ENCODE results near the gene HAND1.

HAND1 gene

DNA sequence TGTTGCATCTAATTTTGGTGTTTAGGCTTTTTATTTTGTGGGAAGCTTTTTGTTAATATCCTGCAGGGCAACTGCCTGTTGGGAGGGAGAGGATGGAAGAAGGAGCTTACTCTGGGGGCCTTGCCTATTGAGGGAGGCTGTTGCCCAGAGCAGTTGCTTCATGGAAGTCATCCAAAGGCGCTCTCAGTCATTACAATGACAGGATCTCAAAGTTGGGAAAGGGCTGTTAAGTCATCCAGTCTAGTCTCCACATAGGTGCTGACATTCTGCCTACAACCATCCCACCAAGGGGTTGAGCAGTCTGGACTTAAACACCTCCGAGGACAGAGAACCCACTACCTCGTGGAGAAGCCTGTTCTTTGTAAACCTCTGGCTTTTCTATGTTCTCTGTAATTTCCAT lies 19.0 kb downstream of the HAND1 start:
- H3K27ac ChIP-seq (ENCODE audit: low read depth, low read length): no peak overlapping the region
- no peaks in the 10 kb centered on the region for H3K79me2 ChIP-seq (ENCODE audit: insufficient read depth, low read length)
- no peaks in the 10 kb centered on the region for H3K36me3 ChIP-seq (ENCODE audit: low read length)
- H4K20me1 ChIP-seq (ENCODE audit: low read depth, low read length): no peaks in the 10 kb centered on the region
- TF ChIP-seq EZH2phosphoT487 (conservative IDR thresholded peaks at IDR 0.05; ENCODE audit: low read length): no peak
- TF ChIP-seq, protein P1, sequence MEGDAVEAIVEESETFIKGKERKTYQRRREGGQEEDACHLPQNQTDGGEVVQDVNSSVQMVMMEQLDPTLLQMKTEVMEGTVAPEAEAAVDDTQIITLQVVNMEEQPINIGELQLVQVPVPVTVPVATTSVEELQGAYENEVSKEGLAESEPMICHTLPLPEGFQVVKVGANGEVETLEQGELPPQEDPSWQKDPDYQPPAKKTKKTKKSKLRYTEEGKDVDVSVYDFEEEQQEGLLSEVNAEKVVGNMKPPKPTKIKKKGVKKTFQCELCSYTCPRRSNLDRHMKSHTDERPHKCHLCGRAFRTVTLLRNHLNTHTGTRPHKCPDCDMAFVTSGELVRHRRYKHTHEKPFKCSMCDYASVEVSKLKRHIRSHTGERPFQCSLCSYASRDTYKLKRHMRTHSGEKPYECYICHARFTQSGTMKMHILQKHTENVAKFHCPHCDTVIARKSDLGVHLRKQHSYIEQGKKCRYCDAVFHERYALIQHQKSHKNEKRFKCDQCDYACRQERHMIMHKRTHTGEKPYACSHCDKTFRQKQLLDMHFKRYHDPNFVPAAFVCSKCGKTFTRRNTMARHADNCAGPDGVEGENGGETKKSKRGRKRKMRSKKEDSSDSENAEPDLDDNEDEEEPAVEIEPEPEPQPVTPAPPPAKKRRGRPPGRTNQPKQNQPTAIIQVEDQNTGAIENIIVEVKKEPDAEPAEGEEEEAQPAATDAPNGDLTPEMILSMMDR (IDR thresholded peaks at IDR 0.05; ENCODE audit: insufficient read depth, low read length, poor library complexity, severe bottlenecking): no peak
- no peak overlapping the region for H3K4me3 ChIP-seq (ENCODE audit: insufficient read depth, low read length, poor library complexity, severe bottlenecking)
- H2AFZ ChIP-seq (ENCODE audit: low read depth, low read length, severe bottlenecking): no peak overlapping the region
- H3K9me2 ChIP-seq (replicated peaks; ENCODE audit: insufficient read depth, low read length): no peaks in the 10 kb centered on the region
- H3F3A ChIP-seq (ENCODE audit: insufficient read depth): no peaks in the 10 kb centered on the region
- no peak overlapping the region for H3K9ac ChIP-seq (ENCODE audit: low read length)
- H3K4me2 ChIP-seq (ENCODE audit: low read depth, low read length, poor library complexity, severe bottlenecking): no peak overlapping the region
- H3K27me3 ChIP-seq (ENCODE audit: low read length): no peaks in the 10 kb centered on the region
- no peaks in the 10 kb centered on the region for H3K9me3 ChIP-seq (ENCODE audit: insufficient read depth, low read length)

DNA sequence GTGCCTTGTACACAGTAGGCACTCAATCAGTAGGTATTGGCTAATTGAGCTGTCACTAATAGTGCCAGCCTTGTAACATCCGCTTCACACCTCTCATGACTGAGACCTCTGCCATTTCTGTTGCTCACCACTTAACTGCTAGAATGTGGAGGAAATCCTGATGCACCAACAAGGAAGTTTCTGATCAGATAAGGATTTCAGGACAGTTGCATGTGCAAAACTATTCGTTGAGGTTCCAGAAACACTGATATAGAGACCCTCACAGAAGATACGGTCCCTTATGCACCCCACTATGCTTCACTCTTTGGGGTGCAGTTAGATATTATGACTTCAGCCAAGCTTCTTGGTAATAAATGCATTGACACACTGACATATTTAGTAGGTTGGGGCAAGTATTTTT lies 21.5 kb downstream of the HAND1 start:
- Histone ChIP-seq H3K36me3 (ENCODE audit: low read length) (no peaks in the 10 kb centered on the region), H3K9me3 (ENCODE audit: insufficient read depth, low read length) (no peaks in the 10 kb centered on the region), H3K27ac (ENCODE audit: low read depth, low read length) (no peak overlapping the region), H3K4me3 (ENCODE audit: insufficient read depth, low read length, poor library complexity, severe bottlenecking) (no peak overlapping the region), H3K9me2 (replicated peaks; ENCODE audit: insufficient read depth, low read length) (no peaks in the 10 kb centered on the region), H4K20me1 (ENCODE audit: low read depth, low read length) (no peaks in the 10 kb centered on the region), H3F3A (ENCODE audit: insufficient read depth) (no peaks in the 10 kb centered on the region), H3K27me3 (ENCODE audit: low read length) (no peaks in the 10 kb centered on the region), H3K4me2 (ENCODE audit: low read depth, low read length, poor library complexity, severe bottlenecking) (no peak overlapping the region), H3K79me2 (ENCODE audit: insufficient read depth, low read length) (no peaks in the 10 kb centered on the region), H3K9ac (ENCODE audit: low read length) (no peak overlapping the region), H2AFZ (ENCODE audit: low read depth, low read length, severe bottlenecking) (no peak overlapping the region)
- no peak for TF ChIP-seq EZH2phosphoT487 (conservative IDR thresholded peaks at IDR 0.05; ENCODE audit: low read length)
- TF ChIP-seq, protein P1 (IDR thresholded peaks at IDR 0.05; ENCODE audit: insufficient read depth, low read length, poor library complexity, severe bottlenecking): no peak

DNA sequence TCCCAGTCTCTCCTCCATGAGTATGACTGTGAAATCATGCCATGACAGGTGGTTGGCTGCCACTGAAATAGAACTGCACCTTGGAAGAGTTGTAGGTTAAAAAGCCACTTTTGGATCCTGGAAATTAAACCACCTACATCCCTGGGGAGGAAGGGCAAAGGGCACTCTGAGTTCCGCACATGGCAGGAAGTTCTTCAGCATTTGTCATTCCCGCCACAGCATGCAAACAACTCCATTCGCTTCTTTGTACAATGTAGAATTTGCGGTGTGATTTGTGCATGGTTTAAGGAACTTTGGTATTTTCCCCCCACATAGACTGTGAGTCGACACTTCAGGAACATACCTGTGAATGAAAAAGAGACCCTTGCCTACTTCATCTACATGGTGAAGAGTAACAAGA lies 22.4 kb downstream of the HAND1 start:
- no peaks in the 10 kb centered on the region for H4K20me1 ChIP-seq (ENCODE audit: low read depth, low read length)
- H3K4me2 ChIP-seq (ENCODE audit: low read depth, low read length, poor library complexity, severe bottlenecking): no peak overlapping the region
- no peak overlapping the region for H3K9ac ChIP-seq (ENCODE audit: low read length)
- H2AFZ ChIP-seq (ENCODE audit: low read depth, low read length, severe bottlenecking): no peak overlapping the region
- no peaks in the 10 kb centered on the region for H3K36me3 ChIP-seq (ENCODE audit: low read length)
- no peaks in the 10 kb centered on the region for H3K27me3 ChIP-seq (ENCODE audit: low read length)
- no peak overlapping the region for H3K4me3 ChIP-seq (ENCODE audit: insufficient read depth, low read length, poor library complexity, severe bottlenecking)
- no peaks in the 10 kb centered on the region for H3F3A ChIP-seq (ENCODE audit: insufficient read depth)
- H3K9me3 ChIP-seq (ENCODE audit: insufficient read depth, low read length): no peaks in the 10 kb centered on the region
- TF ChIP-seq, protein P1 (IDR thresholded peaks at IDR 0.05; ENCODE audit: insufficient read depth, low read length, poor library complexity, severe bottlenecking): no peak
- TF ChIP-seq EZH2phosphoT487 (conservative IDR thresholded peaks at IDR 0.05; ENCODE audit: low read length): no peak
- no peaks in the 10 kb centered on the region for H3K79me2 ChIP-seq (ENCODE audit: insufficient read depth, low read length)
- H3K27ac ChIP-seq (ENCODE audit: low read depth, low read length): no peak overlapping the region
- H3K9me2 ChIP-seq (replicated peaks; ENCODE audit: insufficient read depth, low read length): no peaks in the 10 kb centered on the region
